ENCODE results near the gene CYP4Z1. TPM values are rescaled to one million over a fixed set of nuclear protein-coding genes. Genes with fewer than 3 reads are reported as not detected.
"Not testable (repeated sequence)": the region's sequence is repeated elsewhere in the genome, so short reads cannot be mapped to it uniquely, and the experiment has no call there.

The CYP4Z1 gene
- total RNA-seq, 1 donor from 2014 or later = not detected

GRCh38 chr1:47113178-47113577 is 46.1 kb downstream of the CYP4Z1 start:
- Mint-ChIP-seq H3K36me3 (ENCODE audit: low read depth, unreplicated experiment) (no peaks in the 10 kb centered on the region), H3K4me3 (ENCODE audit: unreplicated experiment) (no peak overlapping the region), H3K27ac (ENCODE audit: unreplicated experiment) (no peak overlapping the region), H3K9me3 (ENCODE audit: unreplicated experiment) (peaks cover 3% of the 10 kb centered on the region), H3K4me1 (ENCODE audit: low read depth, unreplicated experiment) (no peaks in the 10 kb centered on the region), H3K27me3 (ENCODE audit: low read depth, unreplicated experiment) (peaks cover 4% of the 10 kb centered on the region)
- H3K9me3 ChIP-seq (ENCODE audit: insufficient read depth, low read depth, low read length) = no peaks in the 10 kb centered on the region
- H3K4me1 ChIP-seq (ENCODE audit: insufficient read depth, low read length) = no peaks in the 10 kb centered on the region
- no peaks in the 10 kb centered on the region for H3K36me3 ChIP-seq (ENCODE audit: insufficient read depth, low read length)
- no peak for DNase-seq (ENCODE audit: low read depth)
- no peak overlapping the region for H3K9ac ChIP-seq (ENCODE audit: low read length)
- H3K4me3 ChIP-seq (ENCODE audit: insufficient read depth, low read depth, low read length) = no peak overlapping the region
- H3K27ac ChIP-seq (ENCODE audit: low read depth, low read length) = no peak overlapping the region
- TF ChIP-seq EZH2 (IDR thresholded peaks at IDR 0.05; ENCODE audit: insufficient read depth, low read length) (no peak), CTCF (IDR thresholded peaks at IDR 0.05; ENCODE audit: insufficient read depth, low read depth, low read length) (no peak)
- no peak overlapping the region for H3K4me2 ChIP-seq (ENCODE audit: low read length)
- H2AFZ ChIP-seq (ENCODE audit: low read depth, low read length) = no peak overlapping the region
- no peaks in the 10 kb centered on the region for H3K27me3 ChIP-seq (ENCODE audit: insufficient read depth, low read length)
- no peaks in the 10 kb centered on the region for H3K79me2 ChIP-seq (ENCODE audit: insufficient read depth, low read length)
- FAIRE-seq = no peak
- H4K20me1 ChIP-seq (ENCODE audit: insufficient read depth, low read length) = no peaks in the 10 kb centered on the region

- H3K36me3 ChIP-seq (ENCODE audit: insufficient read depth, low read length); H3K4me3 ChIP-seq (ENCODE audit: insufficient read depth, low read depth, low read length); H3K4me2 ChIP-seq (ENCODE audit: low read length); H3K9me3 ChIP-seq (ENCODE audit: insufficient read depth, low read depth, low read length); H3K9me3 Mint-ChIP-seq (ENCODE audit: unreplicated experiment); FAIRE-seq; H3K79me2 ChIP-seq (ENCODE audit: insufficient read depth, low read length); H3K4me1 ChIP-seq (ENCODE audit: insufficient read depth, low read length); H4K20me1 ChIP-seq (ENCODE audit: insufficient read depth, low read length); H3K27me3 ChIP-seq (ENCODE audit: insufficient read depth, low read length); H3K9ac ChIP-seq (ENCODE audit: low read length); H3K27ac ChIP-seq (ENCODE audit: low read depth, low read length); DNase-seq (ENCODE audit: low read depth); H2AFZ ChIP-seq (ENCODE audit: low read depth, low read length); H3K27me3 Mint-ChIP-seq (ENCODE audit: low read depth, unreplicated experiment); H3K36me3 Mint-ChIP-seq (ENCODE audit: low read depth, unreplicated experiment); H3K4me1 Mint-ChIP-seq (ENCODE audit: low read depth, unreplicated experiment); H3K4me3 Mint-ChIP-seq (ENCODE audit: unreplicated experiment); H3K27ac Mint-ChIP-seq (ENCODE audit: unreplicated experiment): not testable (repeated sequence)
Observed at GRCh38 chr1:47121039-47121438, 54.0 kb downstream of the CYP4Z1 start.

- H3K9me3 ChIP-seq (ENCODE audit: insufficient read depth, low read depth, low read length); H3K27me3 ChIP-seq (ENCODE audit: insufficient read depth, low read length); H3K4me3 Mint-ChIP-seq (ENCODE audit: unreplicated experiment); H3K9ac ChIP-seq (ENCODE audit: low read length); H3K27ac Mint-ChIP-seq (ENCODE audit: unreplicated experiment); DNase-seq (ENCODE audit: low read depth); H3K4me3 ChIP-seq (ENCODE audit: insufficient read depth, low read depth, low read length); H3K36me3 Mint-ChIP-seq (ENCODE audit: low read depth, unreplicated experiment); H3K36me3 ChIP-seq (ENCODE audit: insufficient read depth, low read length); H3K4me2 ChIP-seq (ENCODE audit: low read length); H3K4me1 ChIP-seq (ENCODE audit: insufficient read depth, low read length); H4K20me1 ChIP-seq (ENCODE audit: insufficient read depth, low read length); H3K27me3 Mint-ChIP-seq (ENCODE audit: low read depth, unreplicated experiment); H3K79me2 ChIP-seq (ENCODE audit: insufficient read depth, low read length); H3K27ac ChIP-seq (ENCODE audit: low read depth, low read length); FAIRE-seq; H3K9me3 Mint-ChIP-seq (ENCODE audit: unreplicated experiment); H3K4me1 Mint-ChIP-seq (ENCODE audit: low read depth, unreplicated experiment); H2AFZ ChIP-seq (ENCODE audit: low read depth, low read length): not testable (repeated sequence)
Observed at GRCh38 chr1:47124834-47125233, 57.8 kb downstream of the CYP4Z1 start.

- H3K27me3 ChIP-seq (ENCODE audit: insufficient read depth, low read length); H3K4me1 Mint-ChIP-seq (ENCODE audit: low read depth, unreplicated experiment); H2AFZ ChIP-seq (ENCODE audit: low read depth, low read length); H3K36me3 ChIP-seq (ENCODE audit: insufficient read depth, low read length); H3K36me3 Mint-ChIP-seq (ENCODE audit: low read depth, unreplicated experiment); H3K4me1 ChIP-seq (ENCODE audit: insufficient read depth, low read length); H3K27ac ChIP-seq (ENCODE audit: low read depth, low read length); DNase-seq (ENCODE audit: low read depth); H3K4me3 Mint-ChIP-seq (ENCODE audit: unreplicated experiment); H3K27me3 Mint-ChIP-seq (ENCODE audit: low read depth, unreplicated experiment); H3K27ac Mint-ChIP-seq (ENCODE audit: unreplicated experiment); H4K20me1 ChIP-seq (ENCODE audit: insufficient read depth, low read length); H3K4me2 ChIP-seq (ENCODE audit: low read length); H3K9ac ChIP-seq (ENCODE audit: low read length); H3K4me3 ChIP-seq (ENCODE audit: insufficient read depth, low read depth, low read length); FAIRE-seq; H3K9me3 ChIP-seq (ENCODE audit: insufficient read depth, low read depth, low read length); H3K79me2 ChIP-seq (ENCODE audit: insufficient read depth, low read length); H3K9me3 Mint-ChIP-seq (ENCODE audit: unreplicated experiment): not testable (repeated sequence)
Observed at GRCh38 chr1:47126997-47127396, 60.0 kb downstream of the CYP4Z1 start.

All from astrocyte (in vitro differentiated cells and primary cell).